Activated CD8-positive, alpha-beta memory T cell treated with anti-CD3 and anti-CD28 coated beads for 4 hours (primary cell): Measurements from ENCODE around the gene TMEM273.

Experiments
- DNase-seq, 2 donors: peaks; one replicate each; pipeline ENCODE4 v3.0.0-alpha.2; 2020; ENCODE audit warnings: low read depth in 2 of 2

TMEM273 gene

DNA sequence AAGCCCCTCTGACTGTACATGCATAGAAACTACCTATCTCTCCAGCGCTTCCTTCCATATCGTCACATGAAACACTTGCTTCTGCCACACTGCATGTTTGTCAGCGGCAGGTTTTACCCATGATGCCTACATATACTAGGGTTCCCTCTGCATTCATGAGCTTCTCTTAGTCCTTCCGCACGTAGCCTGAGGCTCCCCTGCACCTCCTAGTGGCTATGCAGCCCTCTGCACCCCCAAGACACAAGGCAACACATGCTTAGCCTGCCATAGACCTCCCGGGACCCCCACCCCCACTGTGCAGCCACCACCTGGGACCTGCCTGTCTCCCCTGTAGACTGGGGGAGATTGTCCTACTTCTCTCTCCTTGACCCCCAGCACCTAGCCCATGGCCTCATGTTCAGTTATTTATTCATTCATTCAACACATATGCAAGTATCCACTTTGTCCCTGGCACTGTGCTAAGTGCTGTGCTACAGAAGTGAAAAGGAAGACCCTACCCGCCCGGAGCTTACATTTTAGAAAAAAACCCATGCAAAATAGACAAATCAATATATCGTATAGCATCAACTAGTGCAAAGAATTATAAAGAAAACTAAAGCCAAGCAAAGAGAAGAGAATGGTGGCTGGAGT lies 23.5 kb downstream of the TMEM273 start:
- DNase-seq = no peak

DNA sequence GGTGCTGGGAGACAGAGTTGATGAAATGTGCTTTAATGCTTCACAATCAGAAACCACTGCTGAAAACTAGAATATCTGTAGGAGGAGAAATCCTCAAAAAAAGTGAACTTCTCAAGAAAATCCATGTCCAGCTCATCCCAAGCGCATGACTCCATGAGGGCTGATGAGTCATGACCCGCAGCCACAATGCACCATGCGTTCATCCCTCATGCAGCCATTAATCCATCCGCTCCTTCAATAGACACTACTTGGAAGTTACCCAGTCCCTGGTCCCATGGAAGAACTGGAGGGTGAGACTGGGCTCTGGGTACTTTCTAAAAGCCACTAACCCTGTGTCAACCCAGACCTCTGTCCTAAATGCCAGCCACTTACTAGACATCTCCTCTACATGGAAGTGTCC lies 24.4 kb downstream of the TMEM273 start:
- no peak for DNase-seq

DNA sequence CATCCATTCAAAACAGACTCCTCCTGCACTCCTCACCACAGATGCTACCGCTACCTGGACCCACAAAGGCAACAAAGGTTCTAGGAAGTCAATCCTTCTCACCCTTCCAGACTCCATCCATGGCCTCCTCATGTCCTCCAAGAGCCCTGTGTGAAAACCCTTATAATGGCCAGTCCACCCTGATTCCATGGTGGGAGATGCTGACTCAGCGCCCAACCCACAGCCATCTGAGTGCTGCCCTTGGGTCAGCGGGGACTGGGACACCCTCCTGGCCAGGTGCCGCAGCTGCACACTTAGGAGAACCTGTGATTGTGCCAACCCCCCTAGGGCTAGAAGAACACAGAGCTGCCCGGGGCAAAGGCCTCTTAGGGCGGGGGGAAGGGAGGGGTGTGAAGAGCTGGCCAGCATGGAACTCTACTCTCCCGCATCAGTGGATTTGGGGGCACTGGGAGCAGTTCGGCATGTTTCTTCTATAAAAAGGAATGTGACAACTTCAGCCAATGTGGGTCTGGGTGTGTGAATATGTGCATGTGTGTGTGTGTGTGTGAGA lies 25.4 kb downstream of the TMEM273 start:
- no peak for DNase-seq

DNA sequence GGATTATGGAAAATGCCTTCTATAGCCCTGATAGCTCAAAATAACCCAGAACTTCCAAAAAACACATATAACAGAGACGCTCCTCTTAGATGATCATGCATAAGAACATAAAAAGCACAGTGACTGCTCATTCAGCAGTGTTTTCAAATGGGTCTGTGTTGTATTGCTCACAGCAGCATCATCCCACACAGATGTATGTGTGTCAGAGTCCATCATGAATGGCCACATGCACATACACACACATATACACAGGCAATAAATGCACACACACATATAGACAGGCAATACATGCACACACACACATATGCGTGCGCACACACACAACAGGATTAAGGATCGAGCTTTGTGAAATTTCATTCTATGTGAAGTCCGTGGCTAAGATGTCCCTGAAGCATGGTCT lies 26.1 kb downstream of the TMEM273 start:
- no peak for DNase-seq

DNA sequence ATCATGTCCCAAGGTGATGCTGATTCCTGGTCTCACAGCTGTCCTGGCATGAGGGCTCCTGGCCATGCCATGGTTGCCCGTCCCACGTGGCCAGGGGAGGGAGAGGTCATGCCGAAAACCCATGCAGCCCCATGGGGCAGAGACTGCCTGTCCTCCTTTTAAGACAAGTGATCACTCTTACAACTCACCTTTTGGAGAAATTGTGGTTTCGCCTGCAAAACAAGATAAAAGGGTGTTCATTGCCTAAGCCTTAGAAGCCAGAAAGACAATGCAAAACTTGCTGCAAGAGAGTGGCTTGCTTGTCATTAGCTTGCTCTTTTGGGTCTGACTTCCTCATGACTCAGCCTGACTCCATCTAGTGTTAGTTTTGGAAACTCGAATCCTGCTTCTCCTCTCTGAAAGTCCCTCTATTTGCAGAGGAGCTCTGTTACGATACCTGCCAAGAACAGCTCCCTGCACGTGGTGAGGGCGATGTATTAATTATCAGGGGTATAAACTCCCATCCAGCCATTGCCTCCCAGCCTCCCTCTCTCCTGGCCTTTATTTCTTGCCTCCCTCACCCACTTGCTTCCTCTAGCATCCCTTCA lies 26.7 kb downstream of the TMEM273 start:
- DNase-seq = no peak

DNA sequence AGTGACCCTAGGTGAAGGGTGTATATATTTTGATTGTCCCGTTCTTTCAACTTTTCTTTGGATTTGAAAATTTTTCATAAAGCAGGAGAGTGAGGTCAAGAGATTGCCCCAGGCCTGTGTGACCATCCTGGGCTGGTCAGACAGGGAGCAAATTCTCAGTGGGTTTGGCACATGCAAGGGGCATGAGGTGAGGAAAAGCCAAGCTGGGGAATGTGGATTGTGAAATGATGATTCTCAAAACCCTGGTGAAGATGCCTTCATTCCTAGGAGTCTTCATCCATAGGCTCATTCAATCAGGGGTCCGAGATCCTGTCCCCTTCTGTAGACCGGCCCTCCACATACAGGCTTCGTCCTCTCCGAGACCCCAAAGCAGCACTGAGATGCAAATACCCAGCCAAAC lies 27.4 kb downstream of the TMEM273 start:
- no peak for DNase-seq

DNA sequence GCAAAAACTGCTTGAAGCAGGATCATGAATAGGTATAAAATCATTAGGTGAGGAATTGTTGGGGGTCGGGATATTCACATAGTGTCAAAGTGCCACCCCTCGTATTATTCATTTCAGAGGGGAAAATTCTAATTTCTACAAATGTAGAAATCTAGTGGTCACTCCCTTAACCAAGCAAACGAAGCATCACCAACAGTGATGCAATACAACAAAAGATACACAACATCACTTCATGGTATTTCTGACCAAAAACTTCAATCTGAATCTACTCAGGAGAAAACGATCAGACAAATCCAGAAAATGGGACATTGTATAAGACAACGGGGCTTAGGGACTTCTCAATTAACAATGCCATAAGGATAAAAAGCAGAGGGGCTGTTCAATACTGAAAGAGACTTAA lies 28.1 kb downstream of the TMEM273 start:
- DNase-seq = no peak

DNA sequence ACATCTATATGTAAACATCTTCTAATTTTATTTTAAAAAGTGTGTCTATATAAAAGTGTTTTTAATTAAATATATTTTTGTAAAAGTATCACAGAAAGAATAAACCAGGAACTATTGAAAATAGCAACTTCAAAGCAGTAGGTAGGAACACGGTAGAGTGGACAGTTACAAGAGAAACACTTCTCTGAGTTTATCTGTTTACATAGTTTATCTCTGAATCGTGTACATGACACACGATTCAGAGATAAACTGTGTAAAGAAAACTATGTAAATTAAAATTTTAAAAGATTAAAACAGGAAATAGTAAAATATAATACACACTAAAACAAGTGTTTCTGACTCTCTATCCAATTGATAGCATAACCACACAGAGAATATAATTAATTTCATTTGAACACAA lies 29.3 kb downstream of the TMEM273 start:
- DNase-seq = no peak

DNA sequence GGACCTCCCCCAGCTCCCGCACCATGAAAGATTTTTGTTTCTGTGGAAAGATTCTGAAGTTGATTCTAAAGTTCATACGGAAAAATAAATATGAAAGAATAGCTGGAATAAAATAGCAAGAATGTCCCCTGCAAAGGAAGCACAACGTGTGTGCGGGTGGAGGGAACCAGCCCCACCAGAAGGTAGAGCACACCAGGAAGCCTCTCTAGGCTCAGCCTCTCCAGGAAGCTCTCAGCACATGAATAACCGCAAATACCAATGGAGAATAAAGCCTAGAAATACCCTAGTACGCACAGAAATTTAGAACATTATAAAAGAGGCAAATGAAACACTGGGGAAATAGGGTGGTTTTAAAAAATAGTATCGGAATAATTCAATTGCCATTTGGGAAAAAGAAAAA lies 29.8 kb downstream of the TMEM273 start:
- DNase-seq = no peak

DNA sequence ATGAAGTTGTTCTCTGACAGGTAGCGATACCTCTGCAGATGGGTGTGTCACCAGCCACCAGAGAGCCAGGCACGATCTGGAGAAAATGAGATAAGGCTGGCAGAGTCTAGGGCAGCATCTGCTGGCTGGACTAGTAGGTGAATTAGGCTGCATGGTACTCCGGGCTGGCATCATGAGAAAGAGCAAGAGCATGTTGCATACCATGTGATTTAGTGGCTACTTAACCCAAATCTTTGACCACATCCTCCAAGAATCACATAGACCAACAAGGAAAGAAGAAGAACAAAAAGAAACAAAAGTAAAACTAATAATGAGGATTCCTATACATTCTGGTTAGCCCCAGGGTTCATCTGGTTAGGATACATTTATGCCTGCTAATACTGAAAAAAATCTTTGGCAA lies 31.0 kb downstream of the TMEM273 start:
- DNase-seq = no peak

DNA sequence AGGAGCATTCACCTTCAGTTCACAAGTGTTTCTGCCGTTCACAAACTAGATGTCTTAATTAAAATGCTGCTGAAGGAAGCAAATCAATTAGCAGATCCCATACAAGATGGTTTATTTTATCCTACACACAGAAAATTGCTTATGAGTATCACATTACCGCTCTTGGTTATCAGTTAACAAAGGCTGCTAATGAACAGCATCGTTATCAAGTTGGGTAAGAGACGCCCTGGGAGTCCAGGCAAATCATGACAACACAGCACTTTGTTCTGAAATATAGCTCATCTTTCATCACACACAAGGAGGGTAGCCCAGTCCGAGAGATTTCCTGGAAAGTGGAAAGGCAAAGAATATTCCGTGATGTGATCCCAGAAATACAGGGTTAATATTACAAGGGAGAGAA lies 33.5 kb downstream of the TMEM273 start:
- DNase-seq = no peak

DNA sequence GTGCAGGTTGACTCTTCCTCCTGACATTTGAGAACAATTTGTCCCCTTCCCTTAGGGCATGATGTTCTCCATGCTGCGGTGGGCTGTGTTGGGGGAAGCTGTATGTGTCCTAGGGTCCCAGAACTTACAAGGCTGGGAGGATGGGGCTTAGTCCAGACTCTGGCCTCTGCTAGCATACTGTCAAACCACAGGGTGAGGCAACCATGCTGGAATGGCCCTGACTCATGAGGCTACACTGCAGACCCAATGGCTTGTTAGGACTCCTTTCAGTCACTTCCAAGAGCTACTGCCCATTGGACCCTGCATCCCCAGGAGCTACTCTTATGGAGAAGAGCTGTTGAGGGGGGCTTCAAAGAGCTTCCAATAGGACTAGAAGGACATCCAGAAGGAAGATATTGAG lies 34.2 kb downstream of the TMEM273 start:
- no peak for DNase-seq

DNA sequence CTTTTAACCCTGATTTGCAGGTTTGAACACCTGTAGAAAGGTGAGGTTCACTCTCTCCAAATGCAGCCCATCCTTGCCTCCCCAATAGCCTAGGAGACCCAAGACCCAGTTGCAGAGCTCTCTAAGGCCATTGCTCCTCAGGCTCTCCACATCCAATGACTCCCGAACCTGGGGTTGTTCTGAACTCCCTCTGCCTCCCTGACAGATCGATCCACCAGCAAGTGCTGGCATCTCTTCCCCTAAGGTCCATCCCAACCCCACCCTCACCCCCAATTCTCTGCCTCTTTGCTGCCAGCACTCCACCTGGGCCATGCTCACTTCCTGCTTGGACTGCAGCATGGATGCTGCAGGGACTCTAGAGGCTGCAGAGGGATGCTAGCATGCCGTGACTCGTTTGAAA lies 35.1 kb downstream of the TMEM273 start:
- DNase-seq = no peak

DNA sequence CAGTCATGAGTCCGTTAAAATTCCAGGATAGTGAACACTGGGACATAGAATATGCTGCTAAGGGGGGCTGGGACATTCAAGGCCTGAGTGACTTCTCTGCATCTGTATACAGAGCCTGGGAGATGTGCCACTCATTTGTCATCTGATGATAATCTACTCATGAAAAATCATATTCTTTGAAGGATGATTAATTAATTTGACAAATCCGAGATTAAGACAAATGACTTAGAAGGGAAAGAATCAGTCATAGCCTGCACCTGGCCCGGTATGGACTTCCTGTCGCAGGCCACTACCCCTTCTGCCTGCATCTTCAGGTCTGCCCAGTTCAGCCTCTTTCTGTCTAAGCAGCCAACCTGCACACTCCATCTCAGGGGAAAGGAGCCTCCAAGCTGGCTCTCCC lies 35.5 kb downstream of the TMEM273 start:
- no peak for DNase-seq

DNA sequence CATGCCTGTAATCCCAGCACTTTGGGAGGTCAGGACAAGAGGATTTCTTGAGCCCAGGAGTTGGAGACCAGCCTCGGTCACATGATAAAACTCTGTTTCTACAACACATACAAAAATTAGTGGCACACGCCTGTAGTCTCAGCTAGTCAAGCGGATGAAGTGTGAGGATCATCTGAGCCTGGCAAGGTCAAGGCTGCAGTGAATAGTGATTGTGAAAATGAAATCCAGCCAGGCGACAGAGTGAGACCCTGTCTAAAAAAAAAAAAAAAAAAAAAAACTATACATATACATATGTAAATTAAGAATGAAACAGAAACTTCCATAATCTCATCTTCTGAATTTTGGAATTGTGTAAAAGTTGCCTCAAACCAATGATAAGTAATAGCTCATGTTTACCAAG lies 36.2 kb downstream of the TMEM273 start:
- DNase-seq = no peak

DNA sequence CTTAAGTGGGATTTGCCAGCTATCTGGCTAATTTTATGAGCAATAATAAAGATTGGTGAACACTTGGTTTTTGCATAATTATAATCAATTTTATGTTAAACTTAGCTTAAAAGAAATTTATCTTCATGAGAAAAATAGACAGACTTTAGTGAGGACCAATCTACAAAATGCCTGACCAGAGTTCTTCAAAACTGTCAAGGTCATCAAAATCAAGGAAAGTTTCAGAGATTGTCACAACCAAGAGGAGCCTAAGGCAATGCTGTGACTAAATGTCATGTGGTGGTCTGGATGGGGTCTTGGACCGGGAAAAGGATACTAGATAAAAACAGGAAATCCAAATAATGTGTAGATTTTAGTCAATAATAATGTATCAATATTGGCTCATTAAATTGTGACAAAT lies 36.7 kb downstream of the TMEM273 start:
- DNase-seq = no peak

DNA sequence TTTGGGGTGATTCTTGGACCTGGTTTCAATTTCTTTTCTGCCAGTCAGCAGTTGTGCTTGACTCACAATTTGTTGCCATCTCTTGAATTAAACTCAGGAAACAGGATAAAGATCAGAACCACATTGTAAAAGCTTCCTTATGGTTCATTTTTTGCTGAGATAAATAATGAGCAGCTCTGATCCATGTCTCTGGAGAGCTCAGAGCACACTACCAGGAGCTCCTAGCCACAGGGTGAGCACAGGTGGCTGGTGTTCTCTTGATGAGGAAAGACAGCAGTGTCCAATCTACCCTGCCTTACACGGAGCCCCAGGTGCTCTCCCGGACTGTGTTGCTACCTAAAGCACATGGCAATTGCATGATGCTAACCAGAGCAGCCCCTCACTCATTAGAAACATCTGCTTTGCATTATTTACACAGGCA lies 37.2 kb downstream of the TMEM273 start:
- DNase-seq = no peak

DNA sequence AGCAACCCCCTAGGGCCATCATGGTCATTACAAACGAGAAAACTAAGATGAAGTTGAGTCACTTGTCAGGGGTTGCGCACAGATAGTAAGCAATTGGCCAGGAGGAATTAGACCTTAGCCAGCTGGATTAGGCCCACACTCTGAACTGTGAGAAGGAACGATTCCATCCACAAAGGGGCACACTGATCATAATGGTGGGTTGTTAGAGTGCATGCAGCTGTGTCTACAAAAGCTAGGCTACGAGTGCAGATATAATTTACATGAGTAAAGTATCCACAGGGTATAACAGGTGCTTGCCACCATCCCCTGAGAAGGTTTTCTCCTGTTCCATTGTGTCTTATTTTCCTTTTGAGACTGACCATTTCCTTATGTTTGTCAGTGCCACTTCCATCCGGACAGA lies 37.8 kb downstream of the TMEM273 start:
- no peak for DNase-seq

DNA sequence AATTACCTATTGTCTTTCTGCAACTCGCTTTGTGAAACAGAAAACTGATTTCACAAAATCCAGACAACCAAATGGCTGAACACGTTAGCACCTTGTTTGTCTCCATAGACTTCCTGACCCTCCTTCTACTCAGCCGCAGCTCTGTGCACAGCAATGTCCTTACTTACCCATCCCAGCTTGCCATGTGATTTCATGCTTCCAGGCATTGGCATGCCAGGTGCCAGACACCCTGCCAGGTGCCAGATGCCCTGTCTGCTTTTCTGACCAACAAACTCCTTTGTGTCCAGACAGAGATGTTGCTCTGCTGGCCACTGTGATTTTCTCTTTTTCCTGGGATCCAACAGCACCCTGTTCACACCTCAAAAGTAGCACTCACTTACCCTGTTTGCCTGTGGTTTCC lies 38.3 kb downstream of the TMEM273 start:
- no peak for DNase-seq

DNA sequence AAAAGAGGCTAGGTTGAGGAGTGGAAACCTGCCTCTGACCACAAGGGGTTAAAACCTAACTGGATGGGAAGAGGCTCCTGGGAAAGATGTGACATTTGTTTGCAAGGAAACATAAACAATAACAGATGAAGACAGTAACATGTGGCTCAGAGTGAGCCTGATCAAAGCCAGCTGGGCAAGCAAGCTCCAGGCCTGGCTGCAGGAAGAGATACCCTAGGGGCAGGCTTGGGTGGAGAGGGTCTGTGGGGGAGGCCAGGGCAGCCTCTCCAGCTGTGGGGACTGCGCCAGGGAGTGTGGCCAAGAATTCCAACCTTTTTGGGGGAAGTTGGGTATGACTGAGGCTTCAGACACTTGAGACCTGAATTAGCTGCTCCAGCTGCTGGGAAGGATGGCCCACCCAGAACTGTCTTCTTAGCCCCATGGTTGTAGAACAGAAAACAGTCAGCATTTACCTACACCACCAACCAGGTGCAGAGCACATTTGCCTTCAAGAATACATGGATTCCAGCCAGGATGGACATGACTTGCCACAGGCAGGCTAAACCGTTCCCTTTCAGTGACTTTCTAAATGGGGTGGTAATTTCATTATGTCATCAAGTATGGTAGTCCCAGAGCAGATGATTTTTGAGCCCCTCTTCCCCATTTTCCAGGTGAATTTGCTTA lies 44.0 kb downstream of the TMEM273 start:
- DNase-seq = no peak

DNA sequence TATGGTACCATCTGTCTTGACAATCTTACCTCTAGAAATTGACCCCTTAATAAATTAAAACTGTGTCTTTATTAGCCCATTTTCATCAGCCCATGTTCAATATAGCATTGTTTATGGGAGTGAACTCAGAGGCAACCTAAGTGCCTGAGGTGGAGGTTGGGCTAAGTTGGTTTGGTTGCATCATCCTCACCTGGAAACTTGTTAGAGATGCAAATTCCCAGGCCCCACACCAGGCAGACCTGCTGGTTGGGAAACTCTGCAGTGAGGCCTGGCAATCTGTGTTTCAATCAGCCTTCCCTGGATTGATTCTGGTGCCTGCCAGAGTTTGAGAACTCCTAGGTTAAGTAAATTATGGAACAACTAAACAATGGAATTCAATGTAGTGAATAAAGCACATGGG lies 44.9 kb downstream of the TMEM273 start:
- DNase-seq = no peak

DNA sequence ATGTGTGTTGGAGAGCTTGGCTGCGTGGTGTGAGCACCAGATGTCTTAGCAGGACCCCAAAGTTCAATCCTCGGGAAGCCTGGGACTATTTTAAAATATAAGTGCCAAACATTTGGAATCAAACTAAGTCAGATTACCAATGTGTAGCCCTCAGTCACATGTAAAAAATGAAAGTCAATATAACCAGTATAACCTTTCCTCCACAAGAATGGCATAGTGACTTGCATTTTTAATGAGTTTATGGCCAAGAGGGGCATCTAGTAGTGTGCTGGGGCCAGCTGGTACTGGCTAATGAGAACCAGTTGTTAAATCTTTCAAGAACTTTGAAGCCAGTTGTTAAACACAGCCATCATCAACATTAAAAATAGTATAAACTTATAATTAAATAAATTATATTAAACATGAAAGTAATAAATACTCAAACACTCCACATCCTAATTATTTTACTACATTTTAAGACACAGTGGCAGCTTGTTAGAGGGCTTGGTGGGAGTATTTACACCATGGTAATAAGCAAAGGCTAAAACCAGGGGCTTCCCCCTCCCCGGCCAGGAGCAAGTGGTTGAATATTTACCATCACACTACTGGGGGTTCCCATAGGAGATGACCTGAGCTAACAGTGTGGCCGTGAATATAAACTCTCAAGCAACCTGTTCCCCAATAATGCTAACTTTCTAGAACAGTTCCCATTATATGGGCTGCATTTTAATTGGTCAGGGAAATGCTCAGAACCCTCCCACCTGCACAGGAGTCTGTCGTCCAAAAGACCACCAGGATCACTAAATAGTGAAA lies 46.5 kb downstream of the TMEM273 start:
- DNase-seq = no peak
